IMR-90 (cell line): ENCODE data around the gene STUM. TPM values are rescaled to one million over a fixed set of nuclear protein-coding genes. Genes with fewer than 3 reads are reported as not detected.

Experiments
- ATAC-seq: fragments of 200-7000 bp; cut with Tn5 transposase; 2 replicates; pipeline ENCODE4 v1.9.1; 2020; ENCODE audit warnings: low read depth, mild to moderate bottlenecking, moderate library complexity
- BruUV-seq: library from RNA; stranded (reverse); fragments of 400-500 nt; replicated peaks from 2 replicates; lab custom pipeline; 2021; lab: Mats Ljungman, UMichigan
- CTCF ChIA-PET: fragments of 300-600 bp; formaldehyde crosslinking; extraction: SDS; loops from one replicate; lab custom pipeline; 2021; ENCODE audit warnings: antibody characterized with exemption; lab: Yijun Ruan, JAX
- POLR2A ChIA-PET: fragments of 300-600 bp; sonication (Branson Sonifier 250); formaldehyde crosslinking; loops from one replicate; lab custom pipeline; 2022; ENCODE audit warnings: antibody characterized with exemption; ENCODE audit not compliant: unreplicated experiment; lab: Charles Lee
- DNase-seq: peaks from one replicate; pipeline ENCODE4 v3.0.0; 2013
- H2AFZ ChIP-seq: replicated peaks from 2 replicates; pipeline ENCODE3; 2013; ENCODE audit warnings: low read length, mild to moderate bottlenecking; ENCODE audit not compliant: poor library complexity
- H2AK5ac ChIP-seq: 2 replicates; pipeline ENCODE4 v1.6.1; 2013; ENCODE audit warnings: low read depth, low read length, inconsistent platforms
- H2AK9ac ChIP-seq: replicated peaks from 2 replicates; pipeline ENCODE3; 2013; ENCODE audit warnings: mild to moderate bottlenecking, low read depth, low read length, moderate library complexity; ENCODE audit not compliant: poor library complexity
- H2BK120ac ChIP-seq: 2 replicates; pipeline ENCODE4 v1.6.1; 2013; ENCODE audit warnings: low read depth, low read length, inconsistent platforms
- H2BK15ac ChIP-seq: 3 replicates; pipeline ENCODE4 v1.6.1; 2013; ENCODE audit warnings: low read depth, low read length, inconsistent platforms
- H2BK20ac ChIP-seq: 2 replicates; pipeline ENCODE4 v1.6.1; 2013; ENCODE audit warnings: low read depth, mild to moderate bottlenecking, inconsistent platforms, low read length, moderate library complexity
- H2BK5ac ChIP-seq: 2 replicates; pipeline ENCODE4 v1.6.1; 2013; ENCODE audit warnings: mild to moderate bottlenecking, low read depth, low read length, inconsistent platforms; ENCODE audit not compliant: poor library complexity, severe bottlenecking
- H3K14ac ChIP-seq: replicated peaks from 2 replicates; pipeline ENCODE4 v1.6.1; 2013; ENCODE audit warnings: low read depth, low read length, inconsistent platforms
- H3K18ac ChIP-seq: 2 replicates; pipeline ENCODE4 v1.6.1; 2013; ENCODE audit warnings: low read depth, low read length, control low read depth
- H3K23ac ChIP-seq: 2 replicates; pipeline ENCODE4 v1.6.1; 2013; ENCODE audit warnings: low read depth, low read length, inconsistent platforms
- H3K27ac ChIP-seq: 2 replicates; pipeline ENCODE4 v1.5.1; 2013; ENCODE audit warnings: mild to moderate bottlenecking, control low read depth, low read length; ENCODE audit not compliant: insufficient read depth
- H3K27me3 ChIP-seq: 2 replicates; pipeline ENCODE4 v1.6.1; 2013; ENCODE audit warnings: low read length; ENCODE audit not compliant: control insufficient read depth, insufficient read depth
- H3K36me3 ChIP-seq: 2 replicates; pipeline ENCODE4 v1.6.1; 2013; ENCODE audit warnings: low read length, mixed read lengths; ENCODE audit not compliant: control insufficient read depth, insufficient read depth
- H3K4ac ChIP-seq: 2 replicates; pipeline ENCODE4 v1.6.1; 2013; ENCODE audit warnings: low read depth, low read length, inconsistent platforms
- H3K4me1 ChIP-seq: 2 replicates; pipeline ENCODE4 v1.6.1; 2013; ENCODE audit warnings: low read length, mixed read lengths; ENCODE audit not compliant: control insufficient read depth, insufficient read depth
- H3K4me2 ChIP-seq: 2 replicates; pipeline ENCODE4 v1.6.1; 2013; ENCODE audit warnings: low read depth, mild to moderate bottlenecking, control low read depth, low read length, moderate library complexity
- H3K4me3 ChIP-seq: 2 replicates; pipeline ENCODE4 v1.5.1; 2013; ENCODE audit warnings: low read depth, mild to moderate bottlenecking, control low read depth, low read length, moderate library complexity; ENCODE audit not compliant: insufficient read depth
- H3K56ac ChIP-seq: 2 replicates; pipeline ENCODE4 v1.6.1; 2013; ENCODE audit warnings: low read length, inconsistent platforms; ENCODE audit not compliant: insufficient read depth; ENCODE audit errors: extremely low read depth
- H3K79me1 ChIP-seq, 2 experiments: 2 replicates each; pipeline ENCODE4 v1.6.1; 2013; ENCODE audit warnings: low read length in 2 of 2, inconsistent platforms in 1 of 2, low read depth in 1 of 2
- H3K9ac ChIP-seq: 2 replicates; pipeline ENCODE4 v1.6.1; 2013; ENCODE audit warnings: low read depth, low read length, control low read depth
- H3K9me1 ChIP-seq: 2 replicates; pipeline ENCODE4 v1.6.1; 2013; ENCODE audit warnings: low read length, inconsistent platforms; ENCODE audit not compliant: insufficient read depth
- H3K9me3 ChIP-seq: 2 replicates; pipeline ENCODE4 v1.6.1; 2013; ENCODE audit warnings: low read length; ENCODE audit not compliant: control insufficient read depth, insufficient read depth
- H4K20me1 ChIP-seq: 2 replicates; pipeline ENCODE4 v1.6.1; 2013; ENCODE audit warnings: low read length, inconsistent platforms; ENCODE audit not compliant: insufficient read depth
- H4K5ac ChIP-seq: 2 replicates; pipeline ENCODE4 v1.6.1; 2013; ENCODE audit warnings: mild to moderate bottlenecking, low read depth, low read length, control low read depth
- H4K8ac ChIP-seq, 2 experiments: 2 replicates each; pipeline ENCODE4 v1.6.1; 2013; ENCODE audit warnings: low read depth in 2 of 2, low read length in 2 of 2, control low read depth in 1 of 2, inconsistent platforms in 1 of 2
- H4K91ac ChIP-seq: 2 replicates; pipeline ENCODE4 v1.6.1; 2013; ENCODE audit warnings: low read depth, low read length, inconsistent platforms; ENCODE audit not compliant: insufficient read depth
- BHLHE40 ChIP-seq: fragments of 150-350 bp; IDR thresholded peaks from 2 replicates; pipeline ENCODE4 v1.6.1; 2016; ENCODE audit warnings: mild to moderate bottlenecking, low read depth, low read length
- CEBPB ChIP-seq: IDR thresholded peaks from 2 replicates; pipeline ENCODE4 v1.6.1; 2012; ENCODE audit warnings: low read depth, low read length, improper control_type of control experiment
- FOS ChIP-seq: fragments of 150-350 bp; IDR thresholded peaks from 2 replicates; pipeline ENCODE4 v1.6.1; 2016; ENCODE audit warnings: low read depth, low read length
- MAZ ChIP-seq: IDR thresholded peaks from 2 replicates; pipeline ENCODE4 v1.6.1; 2012; ENCODE audit warnings: low read depth, mild to moderate bottlenecking, low read length, improper control_type of control experiment, moderate library complexity, borderline replicate concordance
- MXI1 ChIP-seq: IDR thresholded peaks from 2 replicates; pipeline ENCODE4 v1.6.1; 2012; ENCODE audit warnings: low read depth, mild to moderate bottlenecking, low read length, moderate library complexity, borderline replicate concordance
- RAD21 ChIP-seq: IDR thresholded peaks from 2 replicates; pipeline ENCODE4 v1.6.1; 2012; ENCODE audit warnings: low read length, improper control_type of control experiment
- RCOR1 ChIP-seq: IDR thresholded peaks from 2 replicates; pipeline ENCODE4 v1.6.1; 2012; ENCODE audit warnings: mild to moderate bottlenecking, low read length, improper control_type of control experiment; ENCODE audit not compliant: insufficient replicate concordance
- WGBS, 2 experiments: methylation state at CpG; one replicate each; pipeline versions ENCODE4 v1.1.5 to v1.1.7; 2013; ENCODE audit warnings: missing lambda C conversion rate in 2 of 2; ENCODE audit not compliant: insufficient read length in 1 of 2; ENCODE audit errors: extremely low coverage in 2 of 2; 5-methylcytosine and 5-hydroxymethylcytosine counted together
- dilution Hi-C: fragments of 300-500 bp; cut with HindIII; formaldehyde crosslinking; loops from one replicate; pipeline ENCODE4 v1.14.3; 2018; ENCODE audit warnings: low sequenced_read_pairs; ENCODE audit not compliant: unreplicated experiment
- in situ Hi-C: fragments of 300-500 bp; cut with MboI; formaldehyde crosslinking; loops from 3 replicates; pipeline ENCODE4 v1.14.3; 2019; ENCODE audit warnings: low sequenced_read_pairs, inconsistent platforms, mixed read lengths
- intact Hi-C: fragments of 100-400 bp; cut with micrococcal nuclease; formaldehyde crosslinking; loops from 2 replicates; pipeline ENCODE4 v1.10.0; 2022
- polyA plus RNA-seq, 3 experiments: library from polyadenylated mRNA; depleted of rRNA; stranded (reverse); fragments of >200 nt; gene quantifications; 2 replicates each; pipeline ENCODE4 v1.2.3, GENCODE V29; 2012; ENCODE audit warnings: low replicate concordance in 1 of 3
- total RNA-seq: library from RNA; depleted of rRNA; stranded (reverse); fragments of >200 nt; gene quantifications from 2 replicates; pipeline ENCODE4 v1.2.3, GENCODE V29; 2012
- TF ChIP-seq, protein P1 (sequence below): fragments of 150-350 bp; IDR thresholded peaks from 2 replicates; pipeline ENCODE4 v1.6.1; 2016; ENCODE audit warnings: low read depth, mild to moderate bottlenecking, low read length, moderate library complexity, borderline replicate concordance

Gene STUM
- total and polyA plus RNA-seq, 2 of the 4 experiments (the other 2 are of a cell fraction): not detected

DNA sequence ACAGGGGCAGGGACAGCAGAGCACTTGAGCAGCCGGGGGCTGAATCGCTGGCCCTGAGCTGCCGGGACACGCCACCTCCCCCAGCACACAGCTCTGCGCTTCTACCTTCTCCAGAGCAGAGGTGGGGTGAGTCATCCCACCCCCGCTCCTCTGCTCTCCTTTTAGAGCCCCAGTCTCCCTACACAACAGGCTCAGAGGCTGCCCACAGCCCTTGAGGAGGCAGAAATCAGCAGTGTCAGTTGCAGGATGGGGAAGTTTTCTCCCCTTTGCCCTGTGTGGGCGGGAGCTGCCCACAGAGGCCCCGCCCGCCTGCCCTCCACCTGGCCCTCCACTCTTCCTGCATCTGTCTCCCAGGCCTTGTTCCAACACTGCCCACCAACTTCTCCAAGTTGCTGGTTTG, 94.6 kb downstream of the STUM start:
- Histone ChIP-seq H3K4me1 (peaks cover 22% of the 10 kb centered on the region), H3K9me3 (no peaks in the 10 kb centered on the region), H3K14ac (no peak overlapping the region), H3K4me3 (no peak overlapping the region), H2AFZ (peak overlapping the region; percentile 79), H2BK5ac (no peak overlapping the region), H4K91ac (no peak overlapping the region), H2AK5ac (0 out of 2 replicates have a peak overlapping the region, but pooled peaks have one; percentile 52), H4K20me1 (no peaks in the 10 kb centered on the region), H3K79me1 (no peaks in the 10 kb centered on the region), H3K23ac (no peak overlapping the region), H3K9ac (no peak overlapping the region), H2BK15ac (no peak overlapping the region), H2BK20ac (no peak overlapping the region), H3K27ac (no peak overlapping the region), H2AK9ac (peak overlapping the region; percentile 60), H3K4me2 (no peak overlapping the region), H3K4ac (peak overlapping the region; percentile 59; the same call in 1 of the 2 replicates), H4K8ac (no peak overlapping the region; a peak in 1 of 4 replicates), H3K36me3 (peaks cover 7% of the 10 kb centered on the region; the same call in 1 of the 2 replicates), H2BK120ac (peak overlapping the region; percentile 13; the same call in 1 of the 2 replicates), H3K18ac (no peak overlapping the region), H3K9me1 (peaks cover 5% of the 10 kb centered on the region; the same call in 1 of the 2 replicates), H4K5ac (no peak overlapping the region), H3K56ac (no peak overlapping the region), H3K27me3 (no peaks in the 10 kb centered on the region)
- no TSS peak for BruUV-seq
- peak; percentile 81 for DNase-seq
- ChIA-PET POLR2A (no interaction called here), CTCF (no interaction called here)
- dilution Hi-C loops: no loop called here
- peak; percentile 79 for ATAC-seq
- no CpG with 5 or more reads among the region's 9 CpGs for WGBS, 2 experiments
- TF ChIP-seq BHLHE40 (0 out of 2 replicates have a peak, but pooled peaks have one; percentile 10), MXI1 (no peak), RCOR1 (no peak), FOS (peak; percentile 54), MAZ (peak; percentile 19; the same call in 1 of the 2 replicates), RAD21 (peak; percentile 20; the same call in 1 of the 2 replicates), CEBPB (no peak)
- TF ChIP-seq, protein P1, sequence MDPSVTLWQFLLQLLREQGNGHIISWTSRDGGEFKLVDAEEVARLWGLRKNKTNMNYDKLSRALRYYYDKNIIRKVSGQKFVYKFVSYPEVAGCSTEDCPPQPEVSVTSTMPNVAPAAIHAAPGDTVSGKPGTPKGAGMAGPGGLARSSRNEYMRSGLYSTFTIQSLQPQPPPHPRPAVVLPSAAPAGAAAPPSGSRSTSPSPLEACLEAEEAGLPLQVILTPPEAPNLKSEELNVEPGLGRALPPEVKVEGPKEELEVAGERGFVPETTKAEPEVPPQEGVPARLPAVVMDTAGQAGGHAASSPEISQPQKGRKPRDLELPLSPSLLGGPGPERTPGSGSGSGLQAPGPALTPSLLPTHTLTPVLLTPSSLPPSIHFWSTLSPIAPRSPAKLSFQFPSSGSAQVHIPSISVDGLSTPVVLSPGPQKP: no peak
- intact Hi-C loops: no loop called here
- in situ Hi-C loops: no loop called here
